Measurements from ENCODE around the gene LRCH2. TPM values are rescaled to one million over a fixed set of nuclear protein-coding genes. Genes with fewer than 3 reads are reported as not detected.

The LRCH2 gene
- total and polyA plus RNA-seq, 2 experiments from 2014 or later = 5.7 to 26.2 TPM

- WGBS (ENCODE audit: low lambda C conversion rate, missing lambda C conversion rate) = 56% methylated on average over 9 of the region's 9 CpGs
- Histone ChIP-seq H3K4me3 (no peak overlapping the region), H3K4me1 (ENCODE audit: insufficient read depth) (no peaks in the 10 kb centered on the region), H3K9me3 (ENCODE audit: low read depth) (no peaks in the 10 kb centered on the region), H3K27me3 (no peaks in the 10 kb centered on the region), H2AFZ (no peak overlapping the region), H3K36me3 (replicated peaks; ENCODE audit: insufficient read depth, low read depth) (no peaks in the 10 kb centered on the region), H3K4me2 (no peak overlapping the region), H4K20me1 (ENCODE audit: insufficient read depth, poor library complexity, severe bottlenecking) (no peaks in the 10 kb centered on the region), H3K79me2 (no peaks in the 10 kb centered on the region), H3K27ac (no peak overlapping the region), H3K9me2 (replicated peaks; ENCODE audit: insufficient read depth) (no peaks in the 10 kb centered on the region)
- no peak for DNase-seq (ENCODE audit: low spot score)
- TF ChIP-seq CTCF (IDR thresholded peaks at IDR 0.05; ENCODE audit: poor library complexity) = no peak
- no peak for TF ChIP-seq EZH2phosphoT487 (IDR thresholded peaks at IDR 0.05; ENCODE audit: low read depth, severe bottlenecking, unreplicated experiment)
- no peak for TF ChIP-seq EZH2 (IDR thresholded peaks at IDR 0.05; ENCODE audit: borderline replicate concordance)
Measured at GRCh38 chrX:115173181-115173580, 60.7 kb downstream of the LRCH2 start.

GRCh38 chrX:115147220-115147619 lies 86.7 kb downstream of the LRCH2 start:
- Histone ChIP-seq H3K36me3 (replicated peaks; ENCODE audit: insufficient read depth, low read depth) (no peaks in the 10 kb centered on the region), H3K27me3 (no peaks in the 10 kb centered on the region), H4K20me1 (ENCODE audit: insufficient read depth, poor library complexity, severe bottlenecking) (no peaks in the 10 kb centered on the region), H3K79me2 (no peaks in the 10 kb centered on the region), H3K4me2 (no peak overlapping the region), H3K4me1 (ENCODE audit: insufficient read depth) (no peaks in the 10 kb centered on the region), H2AFZ (no peak overlapping the region), H3K9me2 (replicated peaks; ENCODE audit: insufficient read depth) (no peaks in the 10 kb centered on the region), H3K4me3 (no peak overlapping the region), H3K27ac (no peak overlapping the region), H3K9me3 (ENCODE audit: low read depth) (no peaks in the 10 kb centered on the region)
- TF ChIP-seq CTCF (IDR thresholded peaks at IDR 0.05; ENCODE audit: poor library complexity) (peak; percentile 59), EZH2 (IDR thresholded peaks at IDR 0.05; ENCODE audit: borderline replicate concordance) (no peak)
- no peak for DNase-seq (ENCODE audit: low spot score)
- WGBS (ENCODE audit: low lambda C conversion rate, missing lambda C conversion rate) = 92% methylated on average over 1 of the region's 1 CpG

DNA sequence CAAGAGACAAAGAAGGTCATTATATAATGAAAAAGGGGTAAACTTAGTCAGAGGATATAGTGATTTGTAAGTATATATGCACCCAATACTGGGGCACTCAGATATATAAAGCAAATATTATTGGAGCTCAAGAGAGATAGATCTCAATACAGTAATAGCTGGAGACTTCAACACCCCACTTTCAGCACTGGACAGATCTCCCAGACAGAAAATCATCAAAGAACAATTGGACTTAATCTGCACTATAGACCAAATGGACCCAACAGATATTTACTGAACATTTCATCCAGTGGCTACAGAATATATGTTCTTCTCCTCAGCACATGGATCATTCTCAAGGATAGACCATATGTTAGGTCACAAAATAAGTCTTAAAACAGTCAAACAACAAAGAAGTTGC lies 91.8 kb downstream of the LRCH2 start:
- Histone ChIP-seq H3K4me3 (no peak overlapping the region), H3K9me2 (replicated peaks; ENCODE audit: insufficient read depth) (no peaks in the 10 kb centered on the region), H4K20me1 (ENCODE audit: insufficient read depth, poor library complexity, severe bottlenecking) (no peaks in the 10 kb centered on the region), H3K4me1 (ENCODE audit: insufficient read depth) (no peaks in the 10 kb centered on the region), H3K9me3 (ENCODE audit: low read depth) (no peaks in the 10 kb centered on the region), H3K27ac (no peak overlapping the region), H3K27me3 (no peaks in the 10 kb centered on the region), H3K4me2 (no peak overlapping the region), H2AFZ (no peak overlapping the region), H3K79me2 (no peaks in the 10 kb centered on the region), H3K36me3 (replicated peaks; ENCODE audit: insufficient read depth, low read depth) (no peaks in the 10 kb centered on the region)
- TF ChIP-seq CTCF (IDR thresholded peaks at IDR 0.05; ENCODE audit: poor library complexity) = no peak
- TF ChIP-seq EZH2phosphoT487 (IDR thresholded peaks at IDR 0.05; ENCODE audit: low read depth, severe bottlenecking, unreplicated experiment) = no peak
- no peak for TF ChIP-seq EZH2 (IDR thresholded peaks at IDR 0.05; ENCODE audit: borderline replicate concordance)
- no peak for DNase-seq (ENCODE audit: low spot score)

DNA sequence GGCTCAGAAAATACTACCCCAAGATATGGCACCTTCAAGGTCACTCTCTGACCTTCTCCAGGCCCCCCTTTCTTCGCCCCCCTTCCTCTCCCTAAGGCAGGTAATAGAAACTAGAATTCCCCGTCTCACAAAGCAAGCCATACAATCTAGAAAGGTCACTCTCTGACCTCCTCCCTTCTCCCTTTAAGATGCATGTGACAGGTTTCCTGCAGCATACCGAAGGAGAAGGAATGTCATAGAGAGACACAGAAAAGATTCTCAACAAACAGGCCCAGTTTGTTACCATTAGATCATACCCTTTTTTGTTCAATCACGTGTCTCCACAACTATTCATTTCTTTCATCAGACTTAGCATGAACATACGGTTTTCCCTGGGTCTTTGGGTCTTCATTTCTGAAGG lies 95.9 kb downstream of the LRCH2 start:
- no peak overlapping the region for H3K4me3 ChIP-seq
- DNase-seq (ENCODE audit: low spot score) = no peak
- 71% methylated on average over 5 of the region's 5 CpGs for WGBS (ENCODE audit: low lambda C conversion rate, missing lambda C conversion rate)
- TF ChIP-seq CTCF (IDR thresholded peaks at IDR 0.05; ENCODE audit: poor library complexity) (no peak), EZH2 (IDR thresholded peaks at IDR 0.05; ENCODE audit: borderline replicate concordance) (no peak), EZH2phosphoT487 (IDR thresholded peaks at IDR 0.05; ENCODE audit: low read depth, severe bottlenecking, unreplicated experiment) (no peak)
- H3K9me3 ChIP-seq (ENCODE audit: low read depth) = no peaks in the 10 kb centered on the region
- no peaks in the 10 kb centered on the region for H3K27me3 ChIP-seq
- no peaks in the 10 kb centered on the region for H3K36me3 ChIP-seq (replicated peaks; ENCODE audit: insufficient read depth, low read depth)
- H4K20me1 ChIP-seq (ENCODE audit: insufficient read depth, poor library complexity, severe bottlenecking) = no peaks in the 10 kb centered on the region
- no peak overlapping the region for H3K4me2 ChIP-seq
- no peaks in the 10 kb centered on the region for H3K4me1 ChIP-seq (ENCODE audit: insufficient read depth)
- no peak overlapping the region for H3K27ac ChIP-seq
- no peak overlapping the region for H2AFZ ChIP-seq
- no peaks in the 10 kb centered on the region for H3K9me2 ChIP-seq (replicated peaks; ENCODE audit: insufficient read depth)
- no peaks in the 10 kb centered on the region for H3K79me2 ChIP-seq
